Body of pancreas (tissue), 4 donors: ENCODE measurements around the gene DLEC1.

Experiments used
- POLR2A ChIP-seq, 3 donors: fragments of 450-650 bp; IDR thresholded peaks; one replicate each; pipeline ENCODE4 v1.6.1; 2016; ENCODE audit warnings: antibody characterized with exemption in 3 of 3, mild to moderate bottlenecking in 2 of 3
- TF ChIP-seq, protein P1 (sequence below), 7 experiments: fragments of 450-650 bp in 4 of 7; fragments of 200-600 bp in 3 of 7; sonication (generic) in 3 of 7; IDR thresholded peaks; one replicate each; pipeline ENCODE4 v1.5.1; 2016 to 2019; ENCODE audit warnings: antibody characterized with exemption in 7 of 7

DNA sequence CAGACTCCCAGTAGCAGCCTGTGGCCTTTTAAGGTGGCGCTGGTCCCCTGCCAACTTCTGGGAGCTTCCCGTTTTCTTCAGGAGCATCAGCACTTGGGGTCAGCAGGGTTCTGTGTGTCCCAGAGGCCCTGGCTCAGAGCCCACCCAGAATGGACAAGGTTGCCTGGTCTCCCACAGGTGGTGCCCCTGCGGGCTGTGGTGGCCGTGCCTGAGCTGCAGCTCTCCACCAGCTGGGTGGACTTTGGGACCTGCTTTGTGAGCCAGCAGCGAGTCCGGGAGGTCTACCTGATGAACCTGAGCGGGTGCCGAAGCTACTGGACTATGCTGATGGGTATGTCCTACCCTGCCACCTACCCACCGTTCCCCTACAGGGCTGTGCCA lies 82.4 kb downstream of the DLEC1 start:
- TF ChIP-seq, protein P1, sequence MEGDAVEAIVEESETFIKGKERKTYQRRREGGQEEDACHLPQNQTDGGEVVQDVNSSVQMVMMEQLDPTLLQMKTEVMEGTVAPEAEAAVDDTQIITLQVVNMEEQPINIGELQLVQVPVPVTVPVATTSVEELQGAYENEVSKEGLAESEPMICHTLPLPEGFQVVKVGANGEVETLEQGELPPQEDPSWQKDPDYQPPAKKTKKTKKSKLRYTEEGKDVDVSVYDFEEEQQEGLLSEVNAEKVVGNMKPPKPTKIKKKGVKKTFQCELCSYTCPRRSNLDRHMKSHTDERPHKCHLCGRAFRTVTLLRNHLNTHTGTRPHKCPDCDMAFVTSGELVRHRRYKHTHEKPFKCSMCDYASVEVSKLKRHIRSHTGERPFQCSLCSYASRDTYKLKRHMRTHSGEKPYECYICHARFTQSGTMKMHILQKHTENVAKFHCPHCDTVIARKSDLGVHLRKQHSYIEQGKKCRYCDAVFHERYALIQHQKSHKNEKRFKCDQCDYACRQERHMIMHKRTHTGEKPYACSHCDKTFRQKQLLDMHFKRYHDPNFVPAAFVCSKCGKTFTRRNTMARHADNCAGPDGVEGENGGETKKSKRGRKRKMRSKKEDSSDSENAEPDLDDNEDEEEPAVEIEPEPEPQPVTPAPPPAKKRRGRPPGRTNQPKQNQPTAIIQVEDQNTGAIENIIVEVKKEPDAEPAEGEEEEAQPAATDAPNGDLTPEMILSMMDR (IDR thresholded peaks at IDR 0.05), result no peak
- no peak for TF ChIP-seq POLR2A (IDR thresholded peaks at IDR 0.05)
